ENCODE data around the gene FBXL7.

The FBXL7 gene

GRCh38 chr5:15655683-15656082 is 155.7 kb downstream of the FBXL7 start:
- Histone ChIP-seq H3K27ac (ENCODE audit: low read depth, low read length) (no peak overlapping the region), H3K79me2 (ENCODE audit: control insufficient read depth, low read length) (no peaks in the 10 kb centered on the region), H3K36me3 (ENCODE audit: control insufficient read depth, low read length) (no peaks in the 10 kb centered on the region), H4K20me1 (ENCODE audit: control insufficient read depth, insufficient read depth, low read depth, low read length) (no peaks in the 10 kb centered on the region), H3F3A (ENCODE audit: control insufficient read depth, insufficient read depth) (no peaks in the 10 kb centered on the region), H3K9me2 (replicated peaks; ENCODE audit: control insufficient read depth, low read length) (no peaks in the 10 kb centered on the region), H3K9me3 (ENCODE audit: control insufficient read depth, insufficient read depth, low read length) (no peaks in the 10 kb centered on the region), H3K4me1 (ENCODE audit: control insufficient read depth, low read length) (no peaks in the 10 kb centered on the region), H3K27me3 (ENCODE audit: control insufficient read depth, low read length) (no peaks in the 10 kb centered on the region), H3K4me3 (ENCODE audit: low read length) (no peak overlapping the region), H3K4me2 (ENCODE audit: low read length) (no peak overlapping the region)
- TF ChIP-seq CTCF (IDR thresholded peaks at IDR 0.05; ENCODE audit: low read depth, low read length, poor library complexity, severe bottlenecking) (no peak), EZH2phosphoT487 (IDR thresholded peaks at IDR 0.05; ENCODE audit: borderline replicate concordance, low read length) (no peak)

- no peak for TF ChIP-seq CTCF (IDR thresholded peaks at IDR 0.05; ENCODE audit: low read depth, low read length, poor library complexity, severe bottlenecking)
- TF ChIP-seq EZH2phosphoT487 (IDR thresholded peaks at IDR 0.05; ENCODE audit: borderline replicate concordance, low read length): no peak
- Histone ChIP-seq H3K27me3 (ENCODE audit: control insufficient read depth, low read length) (no peaks in the 10 kb centered on the region), H4K20me1 (ENCODE audit: control insufficient read depth, insufficient read depth, low read depth, low read length) (no peaks in the 10 kb centered on the region), H3F3A (ENCODE audit: control insufficient read depth, insufficient read depth) (no peaks in the 10 kb centered on the region), H3K9me2 (replicated peaks; ENCODE audit: control insufficient read depth, low read length) (no peaks in the 10 kb centered on the region), H3K4me2 (ENCODE audit: low read length) (no peak overlapping the region), H3K4me3 (ENCODE audit: low read length) (no peak overlapping the region), H3K79me2 (ENCODE audit: control insufficient read depth, low read length) (no peaks in the 10 kb centered on the region), H3K36me3 (ENCODE audit: control insufficient read depth, low read length) (no peaks in the 10 kb centered on the region), H3K4me1 (ENCODE audit: control insufficient read depth, low read length) (no peaks in the 10 kb centered on the region), H3K27ac (ENCODE audit: low read depth, low read length) (no peak overlapping the region), H3K9me3 (ENCODE audit: control insufficient read depth, insufficient read depth, low read length) (no peaks in the 10 kb centered on the region)
Observed at GRCh38 chr5:15664961-15665360, 165.0 kb downstream of the FBXL7 start.

GRCh38 chr5:15669826-15670225 is 169.8 kb downstream of the FBXL7 start:
- Histone ChIP-seq H3K4me2 (ENCODE audit: low read length) (no peak overlapping the region), H3K27me3 (ENCODE audit: control insufficient read depth, low read length) (no peaks in the 10 kb centered on the region), H3K9me3 (ENCODE audit: control insufficient read depth, insufficient read depth, low read length) (no peaks in the 10 kb centered on the region), H3K27ac (ENCODE audit: low read depth, low read length) (no peak overlapping the region), H3K79me2 (ENCODE audit: control insufficient read depth, low read length) (no peaks in the 10 kb centered on the region), H3K36me3 (ENCODE audit: control insufficient read depth, low read length) (no peaks in the 10 kb centered on the region), H3K9me2 (replicated peaks; ENCODE audit: control insufficient read depth, low read length) (no peaks in the 10 kb centered on the region), H4K20me1 (ENCODE audit: control insufficient read depth, insufficient read depth, low read depth, low read length) (no peaks in the 10 kb centered on the region), H3F3A (ENCODE audit: control insufficient read depth, insufficient read depth) (no peaks in the 10 kb centered on the region), H3K4me1 (ENCODE audit: control insufficient read depth, low read length) (no peaks in the 10 kb centered on the region), H3K4me3 (ENCODE audit: low read length) (no peak overlapping the region)
- TF ChIP-seq EZH2phosphoT487 (IDR thresholded peaks at IDR 0.05; ENCODE audit: borderline replicate concordance, low read length) (no peak), CTCF (IDR thresholded peaks at IDR 0.05; ENCODE audit: low read depth, low read length, poor library complexity, severe bottlenecking) (no peak)

GRCh38 chr5:15674716-15675115 is 174.7 kb downstream of the FBXL7 start:
- Histone ChIP-seq H3K79me2 (ENCODE audit: control insufficient read depth, low read length) (no peaks in the 10 kb centered on the region), H3F3A (ENCODE audit: control insufficient read depth, insufficient read depth) (no peaks in the 10 kb centered on the region)

More at GRCh38 chr5:15674716-15675115, 174.7 kb downstream of the FBXL7 start:
- no peaks in the 10 kb centered on the region for H3K9me3 ChIP-seq (ENCODE audit: control insufficient read depth, insufficient read depth, low read length)
- no peak overlapping the region for H3K27ac ChIP-seq (ENCODE audit: low read depth, low read length)
- H3K27me3 ChIP-seq (ENCODE audit: control insufficient read depth, low read length): no peaks in the 10 kb centered on the region
- no peak overlapping the region for H3K4me2 ChIP-seq (ENCODE audit: low read length)
- no peaks in the 10 kb centered on the region for H3K36me3 ChIP-seq (ENCODE audit: control insufficient read depth, low read length)
- no peak overlapping the region for H3K4me3 ChIP-seq (ENCODE audit: low read length)
- no peaks in the 10 kb centered on the region for H3K4me1 ChIP-seq (ENCODE audit: control insufficient read depth, low read length)
- H4K20me1 ChIP-seq (ENCODE audit: control insufficient read depth, insufficient read depth, low read depth, low read length): no peaks in the 10 kb centered on the region
- TF ChIP-seq CTCF (IDR thresholded peaks at IDR 0.05; ENCODE audit: low read depth, low read length, poor library complexity, severe bottlenecking): no peak
- no peak for TF ChIP-seq EZH2phosphoT487 (IDR thresholded peaks at IDR 0.05; ENCODE audit: borderline replicate concordance, low read length)
- H3K9me2 ChIP-seq (replicated peaks; ENCODE audit: control insufficient read depth, low read length): no peaks in the 10 kb centered on the region
